GM18499 (cell line): ENCODE measurements around the gene CPA5.
"Not testable (repeated sequence)": the region's sequence is repeated elsewhere in the genome, so short reads cannot be mapped to it uniquely, and the experiment has no call there.

Experiments
- ATAC-seq: cut with Tn5 transposase; IDR thresholded peaks from one replicate; pipeline ENCODE4 v1.9.1; 2021; ENCODE audit warnings: moderate number of reproducible peaks; ENCODE audit not compliant: insufficient read depth, unreplicated experiment

CPA5 gene

GRCh38 chr7:130344271-130344866 lies at the start of gene CPA5:
Gene CPA5 (plus strand): TSS chr7:130344816. CDS start chr7:130346486, 1,670 bp downstream.
- ATAC-seq: no peak

- no peak for ATAC-seq
Measured at GRCh38 chr7:130296221-130296951, 48.2 kb upstream of the CPA5 start.

GRCh38 chr7:130297628-130298543 lies 46.7 kb upstream of the CPA5 start:
- ATAC-seq: no peak

GRCh38 chr7:130298544-130299326 lies 45.9 kb upstream of the CPA5 start:
- no peak for ATAC-seq

GRCh38 chr7:130299866-130300265 lies 44.8 kb upstream of the CPA5 start:
- no peak for ATAC-seq

GRCh38 chr7:130301501-130302020 lies 43.1 kb upstream of the CPA5 start:
- ATAC-seq: no peak

- no peak for ATAC-seq
Measured at GRCh38 chr7:130302649-130303048, 42.0 kb upstream of the CPA5 start.

GRCh38 chr7:130303127-130303526 lies 41.5 kb upstream of the CPA5 start:
- ATAC-seq: no peak

GRCh38 chr7:130303551-130303950 lies 41.1 kb upstream of the CPA5 start:
- no peak for ATAC-seq

- ATAC-seq: no peak
Measured at GRCh38 chr7:130303982-130304381, 40.6 kb upstream of the CPA5 start.

- ATAC-seq: no peak
Measured at GRCh38 chr7:130304878-130305277, 39.7 kb upstream of the CPA5 start.

GRCh38 chr7:130305433-130306042 lies 39.1 kb upstream of the CPA5 start:
- no peak for ATAC-seq

- ATAC-seq: no peak
Measured at GRCh38 chr7:130309986-130310385, 34.6 kb upstream of the CPA5 start.

- ATAC-seq: no peak
Measured at GRCh38 chr7:130314305-130314704, 30.3 kb upstream of the CPA5 start.

- no peak for ATAC-seq
Measured at GRCh38 chr7:130319541-130319940, 25.1 kb upstream of the CPA5 start.

GRCh38 chr7:130321542-130322229 lies 22.9 kb upstream of the CPA5 start:
- ATAC-seq: not testable (repeated sequence)

- ATAC-seq: no peak
Measured at GRCh38 chr7:130322615-130323014, 22.0 kb upstream of the CPA5 start.

GRCh38 chr7:130324306-130324943 lies 20.2 kb upstream of the CPA5 start:
- ATAC-seq: no peak

GRCh38 chr7:130329681-130330080 lies 14.9 kb upstream of the CPA5 start:
- no peak for ATAC-seq
